ENCODE measurements around the gene TMEM117. TPM values are rescaled to one million over a fixed set of nuclear protein-coding genes. Genes with fewer than 3 reads are reported as not detected.

Gene TMEM117
- total RNA-seq, 2 donors from 2014 or later = 0.79 to 1.4 TPM

- Histone ChIP-seq H3K36me3 (ENCODE audit: control insufficient read depth, insufficient read depth, low read length) (no peaks in the 10 kb centered on the region), H3K9ac (ENCODE audit: extremely low read depth, low read length, poor library complexity, severe bottlenecking) (no peak overlapping the region), H3K4me3 (ENCODE audit: low read length) (no peak overlapping the region), H3K9me3 (ENCODE audit: control insufficient read depth, low read length) (no peaks in the 10 kb centered on the region), H3K27ac (ENCODE audit: low read depth, low read length) (no peak overlapping the region), H3K4me1 (ENCODE audit: control insufficient read depth, insufficient read depth, low read length) (peaks cover 14% of the 10 kb centered on the region), H3K27me3 (ENCODE audit: control insufficient read depth, insufficient read depth, low read length, poor library complexity, severe bottlenecking) (no peaks in the 10 kb centered on the region)
- H3K4me1 Mint-ChIP-seq = peaks cover 26% of the 10 kb centered on the region
- H3K27ac Mint-ChIP-seq = no peak overlapping the region
- H3K4me3 Mint-ChIP-seq = no peak overlapping the region
- TF ChIP-seq, protein P1, sequence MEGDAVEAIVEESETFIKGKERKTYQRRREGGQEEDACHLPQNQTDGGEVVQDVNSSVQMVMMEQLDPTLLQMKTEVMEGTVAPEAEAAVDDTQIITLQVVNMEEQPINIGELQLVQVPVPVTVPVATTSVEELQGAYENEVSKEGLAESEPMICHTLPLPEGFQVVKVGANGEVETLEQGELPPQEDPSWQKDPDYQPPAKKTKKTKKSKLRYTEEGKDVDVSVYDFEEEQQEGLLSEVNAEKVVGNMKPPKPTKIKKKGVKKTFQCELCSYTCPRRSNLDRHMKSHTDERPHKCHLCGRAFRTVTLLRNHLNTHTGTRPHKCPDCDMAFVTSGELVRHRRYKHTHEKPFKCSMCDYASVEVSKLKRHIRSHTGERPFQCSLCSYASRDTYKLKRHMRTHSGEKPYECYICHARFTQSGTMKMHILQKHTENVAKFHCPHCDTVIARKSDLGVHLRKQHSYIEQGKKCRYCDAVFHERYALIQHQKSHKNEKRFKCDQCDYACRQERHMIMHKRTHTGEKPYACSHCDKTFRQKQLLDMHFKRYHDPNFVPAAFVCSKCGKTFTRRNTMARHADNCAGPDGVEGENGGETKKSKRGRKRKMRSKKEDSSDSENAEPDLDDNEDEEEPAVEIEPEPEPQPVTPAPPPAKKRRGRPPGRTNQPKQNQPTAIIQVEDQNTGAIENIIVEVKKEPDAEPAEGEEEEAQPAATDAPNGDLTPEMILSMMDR (conservative IDR thresholded peaks at IDR 0.05) = no peak
- 79 to 100% methylated on average over 1 to 2 of the region's 2 CpGs for WGBS, 2 experiments (ENCODE audit: insufficient coverage in 1 of 2, insufficient read length in 1 of 2)
- peak; percentile 64 for DNase-seq
- no peaks in the 10 kb centered on the region for H3K27me3 Mint-ChIP-seq (ENCODE audit: insufficient read depth)
- no peaks in the 10 kb centered on the region for H3K9me3 Mint-ChIP-seq
- no peaks in the 10 kb centered on the region for H3K36me3 Mint-ChIP-seq (ENCODE audit: low read depth)
Observed at GRCh38 chr12:44158746-44159145, 322.9 kb downstream of the TMEM117 start.

GRCh38 chr12:44159216-44159615, 323.3 kb downstream of the TMEM117 start:
- peaks cover 26% of the 10 kb centered on the region for H3K4me1 Mint-ChIP-seq
- H3K27ac Mint-ChIP-seq = no peak overlapping the region
- H3K27me3 Mint-ChIP-seq (ENCODE audit: insufficient read depth) = no peaks in the 10 kb centered on the region

DNA sequence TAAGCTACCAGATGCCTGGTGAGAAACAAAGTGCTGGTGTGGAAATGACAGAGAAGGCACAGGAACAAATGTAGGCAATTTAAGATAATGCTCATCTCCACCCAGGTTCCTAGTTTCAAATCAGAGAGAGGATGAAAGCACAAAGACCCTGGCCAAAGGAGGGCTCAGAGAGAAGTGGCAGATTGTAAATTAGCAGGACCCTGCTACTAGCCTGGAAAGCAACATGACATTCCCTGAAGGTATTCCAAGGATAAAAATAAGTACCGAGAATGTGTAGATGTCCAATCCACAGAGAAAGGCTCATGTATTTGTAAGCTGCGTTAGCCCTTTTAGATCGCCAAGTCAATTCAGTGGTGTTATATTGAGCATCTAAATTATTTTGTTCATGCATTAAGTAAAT, 324.0 kb downstream of the TMEM117 start:
- H3K9me3 Mint-ChIP-seq = no peaks in the 10 kb centered on the region
- H3K27me3 Mint-ChIP-seq (ENCODE audit: insufficient read depth) = no peaks in the 10 kb centered on the region
- Histone ChIP-seq H3K27ac (ENCODE audit: low read depth, low read length) (no peak overlapping the region), H3K36me3 (ENCODE audit: control insufficient read depth, insufficient read depth, low read length) (no peaks in the 10 kb centered on the region), H3K4me3 (ENCODE audit: low read length) (no peak overlapping the region), H3K4me1 (ENCODE audit: control insufficient read depth, insufficient read depth, low read length) (peaks cover 14% of the 10 kb centered on the region), H3K9ac (ENCODE audit: extremely low read depth, low read length, poor library complexity, severe bottlenecking) (no peak overlapping the region), H3K9me3 (ENCODE audit: control insufficient read depth, low read length) (no peaks in the 10 kb centered on the region), H3K27me3 (ENCODE audit: control insufficient read depth, insufficient read depth, low read length, poor library complexity, severe bottlenecking) (no peaks in the 10 kb centered on the region)
- H3K4me1 Mint-ChIP-seq = peaks cover 26% of the 10 kb centered on the region
- H3K27ac Mint-ChIP-seq = no peak overlapping the region
- TF ChIP-seq, protein P1 (conservative IDR thresholded peaks at IDR 0.05) = no peak
- 90 to 100% methylated on average over 1 to 3 of the region's 3 CpGs for WGBS, 2 experiments (ENCODE audit: insufficient coverage in 1 of 2, insufficient read length in 1 of 2)
- no peak overlapping the region for H3K4me3 Mint-ChIP-seq
- H3K36me3 Mint-ChIP-seq (ENCODE audit: low read depth) = no peaks in the 10 kb centered on the region
- no peak for DNase-seq

More at GRCh38 chr12:44159216-44159615, 323.3 kb downstream of the TMEM117 start:
- H3K27ac ChIP-seq (ENCODE audit: low read depth, low read length) = no peak overlapping the region
- peaks cover 14% of the 10 kb centered on the region for H3K4me1 ChIP-seq (ENCODE audit: control insufficient read depth, insufficient read depth, low read length)
- H3K36me3 ChIP-seq (ENCODE audit: control insufficient read depth, insufficient read depth, low read length) = no peaks in the 10 kb centered on the region
- TF ChIP-seq, protein P1 (conservative IDR thresholded peaks at IDR 0.05) = no peak
- no peak overlapping the region for H3K4me3 Mint-ChIP-seq
- no peak overlapping the region for H3K9ac ChIP-seq (ENCODE audit: extremely low read depth, low read length, poor library complexity, severe bottlenecking)
- no peaks in the 10 kb centered on the region for H3K36me3 Mint-ChIP-seq (ENCODE audit: low read depth)
- no peak for DNase-seq
- no peaks in the 10 kb centered on the region for H3K9me3 ChIP-seq (ENCODE audit: control insufficient read depth, low read length)
- H3K27me3 ChIP-seq (ENCODE audit: control insufficient read depth, insufficient read depth, low read length, poor library complexity, severe bottlenecking) = no peaks in the 10 kb centered on the region
- no peaks in the 10 kb centered on the region for H3K9me3 Mint-ChIP-seq
- no peak overlapping the region for H3K4me3 ChIP-seq (ENCODE audit: low read length)

All from endodermal cell (in vitro differentiated cells).